PFSK-1 (cell line): Measurements from ENCODE around the gene SUPT3H.

Experiments used
- FOXP2 ChIP-seq: optimal IDR thresholded peaks from 2 replicates; pipeline ENCODE3; 2011; ENCODE audit warnings: borderline replicate concordance, control low read depth, inconsistent platforms; ENCODE audit not compliant: insufficient read depth; ENCODE audit errors: extremely low read length, extremely low read depth
- POLR2AphosphoS5 ChIP-seq: IDR thresholded peaks from 2 replicates; pipeline ENCODE4 v1.6.1; 2012; ENCODE audit warnings: low read depth, mild to moderate bottlenecking, control low read depth, low read length, moderate library complexity
- REST ChIP-seq, 2 experiments: IDR thresholded peaks; 2 replicates each; pipeline versions ENCODE4 v1.6.1 to v1.8.0; 2011 to 2012; ENCODE audit warnings: low read depth in 2 of 2, low read length in 2 of 2, control low read depth in 1 of 2, inconsistent platforms in 1 of 2, mild to moderate bottlenecking in 1 of 2, moderate library complexity in 1 of 2; ENCODE audit not compliant: insufficient read depth in 1 of 2
- SIN3A ChIP-seq: IDR thresholded peaks from 2 replicates; pipeline ENCODE4 v1.6.1; 2012; ENCODE audit warnings: mild to moderate bottlenecking, low read length, moderate library complexity, borderline replicate concordance; ENCODE audit not compliant: insufficient read depth
- TAF1 ChIP-seq: IDR thresholded peaks from 2 replicates; pipeline ENCODE4 v1.6.1; 2012; ENCODE audit warnings: low read length, control low read depth, borderline replicate concordance; ENCODE audit not compliant: insufficient read depth

Gene SUPT3H

GRCh38 chr6:45378334-45378926 is 696 bp upstream of the SUPT3H start:
- TF ChIP-seq FOXP2 (no peak), REST (IDR thresholded peaks at IDR 0.05; ENCODE audit: insufficient read depth in 1 of 2, low read depth in 2 of 2, low read length in 2 of 2) (no peak), TAF1 (no peak), POLR2AphosphoS5 (no peak), SIN3A (no peak)

- no peak for TF ChIP-seq POLR2AphosphoS5
- no peak for TF ChIP-seq REST (IDR thresholded peaks at IDR 0.05; ENCODE audit: insufficient read depth in 1 of 2, low read depth in 2 of 2, low read length in 2 of 2)
- no peak for TF ChIP-seq TAF1
- TF ChIP-seq FOXP2: no peak
- TF ChIP-seq SIN3A: no peak
Measured at GRCh38 chr6:45377043-45377553, 636 bp downstream of the SUPT3H start.

- no peak for TF ChIP-seq REST (IDR thresholded peaks at IDR 0.05; ENCODE audit: insufficient read depth in 1 of 2, low read depth in 2 of 2, low read length in 2 of 2)
- TF ChIP-seq SIN3A: no peak
- TF ChIP-seq TAF1: no peak
- no peak for TF ChIP-seq FOXP2
- TF ChIP-seq POLR2AphosphoS5: no peak
Measured at GRCh38 chr6:45376310-45377042, 1.3 kb downstream of the SUPT3H start.

- no peak for TF ChIP-seq TAF1
Measured at GRCh38 chr6:45375449-45375848, 2.3 kb downstream of the SUPT3H start.

GRCh38 chr6:45371924-45372573 is 5.7 kb downstream of the SUPT3H start:
- TF ChIP-seq POLR2AphosphoS5: no peak
- no peak for TF ChIP-seq TAF1
- no peak for TF ChIP-seq REST (IDR thresholded peaks at IDR 0.05; ENCODE audit: insufficient read depth in 1 of 2, low read depth in 2 of 2, low read length in 2 of 2)
- TF ChIP-seq SIN3A: no peak
- no peak for TF ChIP-seq FOXP2
